HCT116 (cell line): ENCODE results near the gene RBM33. TPM values are rescaled to one million over a fixed set of nuclear protein-coding genes. Genes with fewer than 3 reads are reported as not detected.

Experiments
- ATAC-seq: fragments of 200-7000 bp; cut with Tn5 transposase; 2 replicates; pipeline ENCODE4 v1.9.1; 2020; ENCODE audit warnings: mild to moderate bottlenecking, moderate library complexity
- BruUV-seq: library from RNA; stranded (reverse); fragments of 400-500 nt; replicated peaks from 2 replicates; lab custom pipeline; 2021; lab: Mats Ljungman, UMichigan
- CTCF ChIA-PET: fragments of 300-600 bp; sonication (Branson Sonifier 250); formaldehyde crosslinking; loops from one replicate; lab custom pipeline; 2021; ENCODE audit warnings: antibody characterized with exemption; lab: Charles Lee
- POLR2A ChIA-PET: fragments of 300-600, 350-600 bp; sonication (Branson Sonifier 250); formaldehyde crosslinking; loops from one replicate; lab custom pipeline; 2021; ENCODE audit warnings: antibody characterized with exemption; lab: Charles Lee
- RAD21 ChIA-PET, 2 experiments: fragments of 300-600 bp; sonication (Branson Sonifier 250); formaldehyde crosslinking; loops; one replicate each; lab custom pipeline; 2023; ENCODE audit warnings: low total read pairs in 2 of 2; ENCODE audit not compliant: uncharacterized antibody in 2 of 2, unreplicated experiment in 2 of 2, low non-redundant PET in 1 of 2; lab: Charles Lee
- DNase-seq: peaks from one replicate; pipeline ENCODE4 v3.0.0-alpha.2; 2010; ENCODE audit warnings: low read depth, low spot score
- H2AFZ ChIP-seq: fragments of 200-600 bp; shearing (Covaris generic), sonication (generic); 2 replicates; pipeline ENCODE4 v1.6.1; 2017; ENCODE audit warnings: low read depth, mixed run types, mixed read lengths, antibody characterized with exemption, low read length; ENCODE audit not compliant: poor library complexity, severe bottlenecking
- H3K27ac ChIP-seq: 2 replicates; pipeline ENCODE4 v1.5.1; 2012; ENCODE audit warnings: low read depth, low read length
- H3K27me3 ChIP-seq: fragments of 200-600 bp; sonication (generic); 2 replicates; pipeline ENCODE4 v1.6.1; 2016; ENCODE audit warnings: mixed run types, low read length, mixed read lengths; ENCODE audit not compliant: insufficient read depth
- H3K36me3 ChIP-seq, 2 experiments: fragments of 200-500 bp in 1 of 2; fragments of 200-600 bp in 1 of 2; sonication (Bioruptor generic) in 1 of 2; sonication (generic) in 1 of 2; 2 replicates each; pipeline versions ENCODE4 v1.5.1 to v1.6.1; 2014 to 2016; ENCODE audit warnings: low read length in 2 of 2, inconsistent platforms in 1 of 2, mixed read lengths in 1 of 2, mixed run types in 1 of 2; ENCODE audit not compliant: insufficient read depth in 2 of 2, control insufficient read depth in 1 of 2
- H3K4me1 ChIP-seq, 2 experiments: fragments of 200-600 bp in 1 of 2; sonication (generic) in 1 of 2; 2 replicates each; pipeline versions ENCODE4 v1.5.1 to v1.6.1; 2012 to 2017; ENCODE audit warnings: low read length in 2 of 2, inconsistent platforms in 1 of 2, mild to moderate bottlenecking in 1 of 2, mixed read lengths in 1 of 2, mixed run types in 1 of 2, moderate library complexity in 1 of 2; ENCODE audit not compliant: insufficient read depth in 2 of 2, control insufficient read depth in 1 of 2
- H3K4me2 ChIP-seq: fragments of 200-600 bp; sonication (generic); 2 replicates; pipeline ENCODE4 v1.6.1; 2017; ENCODE audit warnings: mixed run types, low read length, mixed read lengths
- H3K4me3 ChIP-seq, 2 experiments: fragments of 200-600 bp in 1 of 2; sonication (generic) in 1 of 2; replicated peaks in 1 of 2; 2 replicates each; pipeline ENCODE4 v1.5.1; 2011 to 2016; ENCODE audit warnings: low read length in 2 of 2, control low read depth in 1 of 2, low read depth in 1 of 2, mild to moderate bottlenecking in 1 of 2, mixed read lengths in 1 of 2, mixed run types in 1 of 2
- H3K79me2 ChIP-seq: fragments of 200-600 bp; sonication (generic); 2 replicates; pipeline ENCODE4 v1.6.1; 2017; ENCODE audit warnings: mild to moderate bottlenecking, mixed run types, low read length, moderate library complexity, mixed read lengths; ENCODE audit not compliant: insufficient read depth
- H3K9ac ChIP-seq: fragments of 200-600 bp; sonication (generic); 2 replicates; pipeline ENCODE4 v1.6.1; 2016; ENCODE audit warnings: low read length, mixed read lengths
- H3K9me2 ChIP-seq: fragments of 200-600 bp; sonication (generic), shearing (Covaris generic); 2 replicates; pipeline ENCODE4 v1.6.1; 2017; ENCODE audit warnings: mixed run types, mild to moderate bottlenecking, moderate library complexity; ENCODE audit not compliant: insufficient read depth
- H3K9me3 ChIP-seq, 2 experiments: fragments of 200-500 bp in 1 of 2; fragments of 200-600 bp in 1 of 2; sonication (Bioruptor generic) in 1 of 2; sonication (generic) in 1 of 2; 2 replicates each; pipeline ENCODE4 v1.6.1; 2014 to 2017; ENCODE audit warnings: low read length in 2 of 2, mixed read lengths in 2 of 2, inconsistent platforms in 1 of 2, low read depth in 1 of 2, mild to moderate bottlenecking in 1 of 2, mixed run types in 1 of 2, moderate library complexity in 1 of 2; ENCODE audit not compliant: control insufficient read depth in 1 of 2, insufficient read depth in 1 of 2
- H4K20me1 ChIP-seq: fragments of 200-600 bp; sonication (generic), shearing (Covaris generic); 2 replicates; pipeline ENCODE4 v1.6.1; 2017; ENCODE audit warnings: mixed run types, mild to moderate bottlenecking, moderate library complexity; ENCODE audit not compliant: insufficient read depth
- ATF3 ChIP-seq: IDR thresholded peaks from 2 replicates; pipeline ENCODE4 v1.6.1; 2012
- CEBPB ChIP-seq: IDR thresholded peaks from 2 replicates; pipeline ENCODE4 v1.6.1; 2012; ENCODE audit warnings: low read depth
- CTCF ChIP-seq, 3 experiments: fragments of 200-600 bp in 1 of 3; sonication (generic) in 1 of 3; IDR thresholded peaks in 2 of 3; conservative IDR thresholded peaks in 1 of 3; 2 replicates each; pipeline ENCODE4 v1.5.1; 2012 to 2017; ENCODE audit warnings: low read depth in 2 of 3, low read length in 2 of 3, antibody characterized with exemption in 1 of 3, borderline replicate concordance in 1 of 3, control low read depth in 1 of 3, mild to moderate bottlenecking in 1 of 3, mixed read lengths in 1 of 3, mixed run types in 1 of 3, moderate library complexity in 1 of 3; ENCODE audit not compliant: insufficient read depth in 1 of 3
- EGR1 ChIP-seq: IDR thresholded peaks from 2 replicates; pipeline ENCODE4 v1.6.1; 2012; ENCODE audit warnings: low read depth
- EZH2 ChIP-seq: fragments of 200-600 bp; sonication (generic); IDR thresholded peaks from 2 replicates; pipeline ENCODE4 v1.6.1; 2017; ENCODE audit warnings: antibody characterized with exemption, mixed run types
- FOSL1 ChIP-seq: IDR thresholded peaks from 2 replicates; pipeline ENCODE4 v1.6.1; 2012; ENCODE audit warnings: low read depth
- JUND ChIP-seq: IDR thresholded peaks from 2 replicates; pipeline ENCODE4 v1.6.1; 2012
- MAX ChIP-seq: IDR thresholded peaks from 2 replicates; pipeline ENCODE4 v1.6.1; 2012
- POLR2AphosphoS5 ChIP-seq: IDR thresholded peaks from 2 replicates; pipeline ENCODE4 v1.6.1; 2011; ENCODE audit warnings: mild to moderate bottlenecking, low read depth, low read length, moderate library complexity
- REST ChIP-seq: IDR thresholded peaks from 2 replicates; pipeline ENCODE4 v1.6.1; 2012; ENCODE audit warnings: low read depth
- SIN3A ChIP-seq: IDR thresholded peaks from 2 replicates; pipeline ENCODE4 v1.6.1; 2012; ENCODE audit warnings: low read depth
- YY1 ChIP-seq: IDR thresholded peaks from 2 replicates; pipeline ENCODE4 v1.6.1; 2011; ENCODE audit warnings: low read length, low read depth, moderate library complexity, mild to moderate bottlenecking; ENCODE audit not compliant: insufficient replicate concordance; ENCODE audit errors: extremely low read depth
- ZBTB33 ChIP-seq: IDR thresholded peaks from 2 replicates; pipeline ENCODE4 v1.6.1; 2011; ENCODE audit warnings: mild to moderate bottlenecking, low read length, moderate library complexity; ENCODE audit not compliant: insufficient replicate concordance; ENCODE audit errors: extremely low read depth
- ZFX ChIP-seq: fragments of 450-650 bp; IDR thresholded peaks from 2 replicates; pipeline ENCODE4 v1.6.1; 2017
- intact Hi-C: fragments of 100-400 bp; cut with micrococcal nuclease; formaldehyde crosslinking; loops from 2 replicates; pipeline ENCODE4 v1.10.0; 2022
- total RNA-seq: library from RNA; stranded (reverse); gene quantifications from one replicate; pipeline ENCODE4 v1.2.1, GENCODE V29; 2021; ENCODE audit not compliant: unreplicated experiment

The RBM33 gene
- total RNA-seq, 1 experiment from 2014 or later: 64.3 TPM

- no peak for TF ChIP-seq YY1
- TF ChIP-seq REST: no peak
- TF ChIP-seq CEBPB: no peak
These were observed 80.5 kb downstream of the RBM33 start (continued) for GRCh38 chr7:155725006-155725355.

- Histone ChIP-seq H3K27ac (no peak overlapping the region), H3K9me2 (no peaks in the 10 kb centered on the region), H3K9ac (no peak overlapping the region), H3K36me3 (no peaks in the 10 kb centered on the region; a peak in 1 of 4 replicates), H3K79me2 (peaks cover 39% of the 10 kb centered on the region), H3K27me3 (no peaks in the 10 kb centered on the region), H2AFZ (no peak overlapping the region), H3K4me3 (no peak overlapping the region), H3K9me3 (no peaks in the 10 kb centered on the region), H4K20me1 (no peaks in the 10 kb centered on the region), H3K4me2 (no peak overlapping the region), H3K4me1 (no peaks in the 10 kb centered on the region)
- DNase-seq: no peak
- intact Hi-C loops: no loop called here
- no TSS peak for BruUV-seq
- POLR2A ChIA-PET: no interaction called here
- CTCF ChIA-PET: no interaction called here
- no peak for ATAC-seq
- RAD21 ChIA-PET: no interaction called here
- TF ChIP-seq MAX (no peak), POLR2AphosphoS5 (no peak), ZFX (no peak), EGR1 (no peak), SIN3A (no peak), JUND (no peak), FOSL1 (no peak), EZH2 (no peak), ATF3 (no peak), CTCF (IDR thresholded peaks at IDR 0.05 in 2 of 3, conservative IDR thresholded peaks at IDR 0.05 in 1 of 3; ENCODE audit: borderline replicate concordance in 1 of 3, insufficient read depth in 1 of 3, low read depth in 2 of 3, low read length in 2 of 3) (no peak), REST (no peak), ZBTB33 (no peak)
These were observed 83.2 kb downstream of the RBM33 start for GRCh38 chr7:155727616-155728015.
